NAMALWA (cell line): ENCODE results near the gene BCAS1.
A peak's percentile ranks its signal among the peaks of the same experiment; 100 is the strongest.

Experiments
- DNase-seq: peaks from one replicate; pipeline ENCODE4 v3.0.0-alpha.2; 2015; ENCODE audit warnings: low spot score

The BCAS1 gene

DNA sequence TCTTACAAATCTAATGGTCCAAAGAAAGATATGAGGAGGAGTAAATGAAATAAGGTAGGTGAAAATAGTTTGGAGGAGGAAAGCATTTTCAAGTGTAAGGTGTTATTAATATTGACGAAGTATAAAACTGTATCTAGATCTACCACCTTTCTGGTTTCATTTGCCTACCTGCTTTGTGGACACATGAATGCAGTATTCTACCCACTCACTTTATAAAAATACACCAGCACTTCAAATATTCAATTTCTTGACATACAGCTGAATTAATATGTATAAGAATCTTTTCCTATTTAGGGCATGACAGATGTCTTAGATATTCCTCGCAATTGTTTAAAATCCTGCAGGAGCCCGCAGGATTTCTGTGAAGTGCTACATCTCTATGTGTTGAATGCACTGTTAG is 108.0 kb downstream of the BCAS1 start:
- DNase-seq = no peak

- no peak for DNase-seq
Observed at GRCh38 chr20:53961527-53961926, 108.9 kb downstream of the BCAS1 start.

DNA sequence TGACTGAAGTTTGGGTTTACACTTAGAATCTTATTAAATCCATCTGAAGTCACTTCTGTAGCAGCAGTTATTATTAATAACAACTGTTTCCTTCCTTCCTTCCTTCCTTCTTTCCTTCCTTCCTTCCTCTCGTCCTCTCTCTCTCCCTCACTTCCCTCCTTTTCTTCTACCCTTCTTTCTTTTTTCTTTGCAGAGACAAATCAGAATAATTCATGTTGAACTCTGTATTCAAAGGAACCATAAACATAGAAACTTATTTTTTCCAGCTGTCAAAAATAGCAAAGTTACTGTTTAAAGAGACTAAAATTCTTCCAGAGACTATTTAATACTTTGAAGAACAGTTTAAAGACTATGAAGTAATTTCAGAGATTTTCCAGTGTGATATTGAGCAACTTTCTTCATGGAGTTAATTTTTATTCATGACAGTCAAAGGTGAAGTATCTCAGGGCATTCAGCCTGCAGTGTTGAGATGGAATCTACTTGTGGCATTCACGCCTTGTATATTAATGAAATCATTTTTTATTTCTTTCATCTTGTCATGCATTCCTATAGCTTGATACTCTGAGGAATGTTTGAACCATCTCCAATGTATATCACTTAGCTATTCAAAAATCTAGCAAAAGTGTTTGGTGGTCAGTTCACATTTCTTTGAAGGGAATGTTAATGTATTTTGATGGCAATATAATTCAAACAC is 109.7 kb downstream of the BCAS1 start:
- no peak for DNase-seq

- DNase-seq = no peak
Observed at GRCh38 chr20:53959911-53960578, 110.3 kb downstream of the BCAS1 start.

GRCh38 chr20:53958260-53958659 is 112.1 kb downstream of the BCAS1 start:
- no peak for DNase-seq

DNA sequence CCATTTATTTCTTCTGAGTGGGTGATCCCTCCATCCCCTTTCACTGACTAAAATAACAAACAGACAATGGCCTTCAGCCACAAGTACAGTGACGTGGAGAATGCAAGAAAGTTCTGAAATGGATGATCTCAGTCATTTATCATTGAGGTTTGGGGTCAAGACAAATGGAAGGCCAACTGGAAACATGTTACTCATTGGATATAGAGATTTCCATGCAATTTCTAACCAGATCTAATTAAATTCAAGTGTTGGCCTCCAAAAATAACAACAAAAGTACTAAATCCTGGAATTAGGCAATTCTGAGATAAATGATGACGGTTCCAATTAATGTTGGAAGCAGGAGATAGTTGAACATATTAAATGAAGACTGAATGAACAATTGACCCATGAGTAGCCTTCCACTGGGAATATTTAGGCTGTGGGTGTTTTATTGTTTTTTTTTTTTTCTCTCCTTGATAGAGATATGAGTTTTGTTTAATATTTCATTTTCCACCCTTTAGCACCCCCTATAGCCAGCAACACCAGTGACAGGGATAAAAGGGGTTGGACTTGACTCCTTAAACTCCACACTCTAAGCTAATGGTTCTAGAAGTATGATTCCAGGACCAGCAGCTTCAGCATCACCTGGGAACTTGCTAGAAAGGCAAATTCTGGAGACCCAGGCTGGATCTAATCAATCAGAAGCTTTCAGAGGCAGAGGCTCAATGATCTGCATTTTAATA is 112.8 kb downstream of the BCAS1 start:
- no peak for DNase-seq

DNA sequence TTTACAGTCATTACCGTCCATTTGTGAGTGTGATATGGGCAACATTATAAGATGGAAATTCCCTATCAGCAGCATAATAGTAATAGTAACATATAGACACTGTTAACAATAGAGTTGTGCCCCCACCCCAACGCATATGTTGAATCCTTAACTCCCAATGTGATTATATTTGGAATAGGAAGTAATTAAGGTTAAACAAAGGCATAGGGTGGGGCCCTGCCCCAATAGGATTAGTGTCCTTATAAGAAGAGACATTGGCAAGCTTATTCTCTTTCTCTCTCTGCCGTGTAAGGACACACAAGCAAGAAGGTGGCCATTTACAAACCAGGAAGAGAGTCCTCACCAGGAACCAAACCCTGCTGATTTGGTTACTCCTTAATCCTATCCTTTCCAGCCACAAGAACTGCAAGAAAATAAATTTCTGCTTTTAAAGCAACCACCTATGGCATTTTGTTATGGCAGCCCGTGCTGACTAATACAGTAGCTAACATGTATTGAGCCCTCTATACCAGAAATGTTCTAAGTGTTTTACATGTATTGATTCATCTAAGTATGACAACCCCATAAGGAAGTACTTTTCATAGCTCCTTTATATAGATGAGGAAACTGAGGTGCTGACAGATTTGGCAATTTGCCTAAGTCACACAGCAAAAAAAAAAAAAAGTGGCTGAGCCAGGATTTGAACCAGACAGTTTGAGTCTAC is 114.2 kb downstream of the BCAS1 start:
- no peak for DNase-seq

- no peak for DNase-seq
Observed at GRCh38 chr20:53954723-53955658, 115.4 kb downstream of the BCAS1 start.

- no peak for DNase-seq
Observed at GRCh38 chr20:53952528-53953096, 117.8 kb downstream of the BCAS1 start.

GRCh38 chr20:53950578-53950977 is 119.8 kb downstream of the BCAS1 start:
- no peak for DNase-seq

DNA sequence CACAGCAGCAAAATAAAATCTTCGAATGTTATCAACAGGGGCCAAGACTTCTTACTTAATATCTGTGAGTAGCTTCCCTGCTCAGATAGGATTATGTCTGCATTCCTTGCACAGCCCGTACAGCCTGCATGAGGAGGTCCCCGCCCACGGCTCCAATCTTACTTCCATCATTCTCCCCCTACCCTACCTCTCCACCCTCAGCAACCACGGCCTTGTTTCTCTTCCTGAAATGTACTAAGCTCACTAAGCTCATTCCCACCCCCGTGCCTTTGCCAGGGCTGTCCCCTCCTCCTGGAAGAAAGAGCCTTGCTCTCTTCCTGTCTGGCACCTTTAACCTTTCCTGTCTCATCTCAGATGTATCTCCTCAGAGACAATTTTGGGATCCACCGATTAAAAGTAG is 120.4 kb downstream of the BCAS1 start:
- no peak for DNase-seq

- DNase-seq = no peak
Observed at GRCh38 chr20:53949319-53949839, 121.0 kb downstream of the BCAS1 start.

- DNase-seq = no peak
Observed at GRCh38 chr20:53948383-53949318, 121.7 kb downstream of the BCAS1 start.

GRCh38 chr20:53947501-53948195 is 122.7 kb downstream of the BCAS1 start:
- DNase-seq = no peak

DNA sequence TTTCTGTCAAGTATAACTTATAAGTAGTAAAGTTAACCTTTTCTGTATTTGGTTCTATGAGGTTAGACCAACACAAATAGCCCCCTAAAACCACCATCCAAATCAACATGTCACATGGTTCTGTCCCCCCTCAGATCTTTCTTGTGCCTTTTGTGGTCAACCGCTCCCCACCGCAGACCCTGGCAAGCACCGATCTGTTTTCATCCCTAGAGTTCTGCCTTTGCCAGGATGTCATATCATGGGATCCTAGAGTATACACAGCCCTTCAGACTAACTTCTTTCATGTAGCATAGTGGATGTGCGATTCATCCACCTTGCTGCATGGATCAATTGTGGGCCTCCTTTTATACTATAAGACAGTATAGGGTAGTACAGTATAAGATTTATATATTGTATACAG is 124.3 kb downstream of the BCAS1 start:
- no peak for DNase-seq

GRCh38 chr20:53945478-53945877 is 124.9 kb downstream of the BCAS1 start:
- no peak for DNase-seq

- DNase-seq = no peak
Observed at GRCh38 chr20:53944796-53945195, 125.6 kb downstream of the BCAS1 start.

DNA sequence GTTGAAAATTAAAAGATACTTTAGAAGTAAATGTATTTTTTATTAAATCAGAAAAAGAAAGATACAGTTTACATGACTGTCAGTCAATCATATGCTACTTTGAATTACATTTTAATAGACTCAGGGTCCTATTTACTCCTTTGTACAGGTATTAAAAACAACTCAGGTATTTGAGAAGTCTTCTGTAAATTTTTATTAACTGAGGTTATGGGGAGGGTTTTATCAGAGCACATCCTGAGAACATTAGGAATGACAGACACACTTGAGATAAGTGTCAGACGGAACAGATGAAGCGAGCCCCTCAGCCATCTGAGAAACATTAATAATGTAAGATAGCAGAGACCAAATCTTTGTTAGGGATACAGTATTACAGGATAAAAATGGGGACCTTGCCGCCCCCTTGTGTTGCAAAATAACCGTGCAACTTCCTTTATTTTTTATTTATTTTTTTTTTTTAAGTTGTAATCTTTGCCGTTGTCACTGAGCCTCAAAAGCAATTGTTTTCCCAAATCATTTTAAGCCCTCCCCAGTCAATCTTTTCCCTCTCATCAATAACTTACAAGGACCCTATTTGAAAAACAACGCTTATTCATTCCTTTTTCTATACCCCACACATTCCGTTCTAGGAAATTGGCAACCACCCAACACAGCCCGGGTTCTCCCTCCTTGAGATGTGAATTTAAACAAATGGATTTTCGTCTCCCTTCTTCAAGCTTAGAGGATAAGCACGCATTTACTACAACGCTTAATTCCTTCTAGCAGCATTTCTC is 126.7 kb downstream of the BCAS1 start:
- DNase-seq = peak; percentile 67
